Stomach (tissue), 4 donors: ENCODE measurements around the gene RBMS3.

ENCODE experiments used
- CTCF ChIP-seq, 7 experiments: fragments of 450-650 bp in 4 of 7; fragments of 200-600 bp in 3 of 7; sonication (generic) in 3 of 7; IDR thresholded peaks; one replicate each; pipeline ENCODE4 v1.5.1; 2016 to 2019; ENCODE audit warnings: antibody characterized with exemption in 7 of 7, control low read depth in 2 of 7, mild to moderate bottlenecking in 1 of 7
- EP300 ChIP-seq: sonication (generic); formaldehyde crosslinking; IDR thresholded peaks from one replicate; pipeline ENCODE4 v1.6.1; 2017; ENCODE audit warnings: antibody characterized with exemption

- TF ChIP-seq CTCF (IDR thresholded peaks at IDR 0.05) = no peak
- TF ChIP-seq EP300 = no peak
These were observed 129.3 kb downstream of the RBMS3 start for GRCh38 chr3:29410220-29410619.
